HCT116 (cell line): Measurements from ENCODE around the gene C16orf95. TPM values are rescaled to one million over a fixed set of nuclear protein-coding genes. Genes with fewer than 3 reads are reported as not detected.

Source experiments
- ATAC-seq: fragments of 200-7000 bp; cut with Tn5 transposase; 2 replicates; pipeline ENCODE4 v1.9.1; 2020; ENCODE audit warnings: mild to moderate bottlenecking, moderate library complexity
- Bru-seq: library from RNA; stranded (reverse); fragments of 400-500 nt; gene quantifications from one replicate; lab custom pipeline; 2021; lab: Mats Ljungman, UMichigan
- BruChase-seq, 2 experiments: library from RNA; stranded (reverse); fragments of 400-500 nt; gene quantifications; one replicate each; lab custom pipeline; 2021; lab: Mats Ljungman, UMichigan
- BruUV-seq: library from RNA; stranded (reverse); fragments of 400-500 nt; replicated peaks from 2 replicates; lab custom pipeline; 2021; lab: Mats Ljungman, UMichigan
- CTCF ChIA-PET: fragments of 300-600 bp; sonication (Branson Sonifier 250); formaldehyde crosslinking; loops from one replicate; lab custom pipeline; 2021; ENCODE audit warnings: antibody characterized with exemption; lab: Charles Lee
- POLR2A ChIA-PET: fragments of 300-600, 350-600 bp; sonication (Branson Sonifier 250); formaldehyde crosslinking; loops from one replicate; lab custom pipeline; 2021; ENCODE audit warnings: antibody characterized with exemption; lab: Charles Lee
- RAD21 ChIA-PET, 2 experiments: fragments of 300-600 bp; sonication (Branson Sonifier 250); formaldehyde crosslinking; loops; one replicate each; lab custom pipeline; 2023; ENCODE audit warnings: low total read pairs in 2 of 2; ENCODE audit not compliant: uncharacterized antibody in 2 of 2, unreplicated experiment in 2 of 2, low non-redundant PET in 1 of 2; lab: Charles Lee
- DNase-seq: peaks from one replicate; pipeline ENCODE4 v3.0.0-alpha.2; 2010; ENCODE audit warnings: low read depth, low spot score
- H2AFZ ChIP-seq: fragments of 200-600 bp; shearing (Covaris generic), sonication (generic); 2 replicates; pipeline ENCODE4 v1.6.1; 2017; ENCODE audit warnings: low read depth, mixed run types, mixed read lengths, antibody characterized with exemption, low read length; ENCODE audit not compliant: poor library complexity, severe bottlenecking
- H3K27ac ChIP-seq: 2 replicates; pipeline ENCODE4 v1.5.1; 2012; ENCODE audit warnings: low read depth, low read length
- H3K27me3 ChIP-seq: fragments of 200-600 bp; sonication (generic); 2 replicates; pipeline ENCODE4 v1.6.1; 2016; ENCODE audit warnings: mixed run types, low read length, mixed read lengths; ENCODE audit not compliant: insufficient read depth
- H3K36me3 ChIP-seq, 2 experiments: fragments of 200-500 bp in 1 of 2; fragments of 200-600 bp in 1 of 2; sonication (Bioruptor generic) in 1 of 2; sonication (generic) in 1 of 2; 2 replicates each; pipeline versions ENCODE4 v1.5.1 to v1.6.1; 2014 to 2016; ENCODE audit warnings: low read length in 2 of 2, inconsistent platforms in 1 of 2, mixed read lengths in 1 of 2, mixed run types in 1 of 2; ENCODE audit not compliant: insufficient read depth in 2 of 2, control insufficient read depth in 1 of 2
- H3K4me1 ChIP-seq, 2 experiments: fragments of 200-600 bp in 1 of 2; sonication (generic) in 1 of 2; 2 replicates each; pipeline versions ENCODE4 v1.5.1 to v1.6.1; 2012 to 2017; ENCODE audit warnings: low read length in 2 of 2, inconsistent platforms in 1 of 2, mild to moderate bottlenecking in 1 of 2, mixed read lengths in 1 of 2, mixed run types in 1 of 2, moderate library complexity in 1 of 2; ENCODE audit not compliant: insufficient read depth in 2 of 2, control insufficient read depth in 1 of 2
- H3K4me2 ChIP-seq: fragments of 200-600 bp; sonication (generic); 2 replicates; pipeline ENCODE4 v1.6.1; 2017; ENCODE audit warnings: mixed run types, low read length, mixed read lengths
- H3K4me3 ChIP-seq, 2 experiments: fragments of 200-600 bp in 1 of 2; sonication (generic) in 1 of 2; replicated peaks in 1 of 2; 2 replicates each; pipeline ENCODE4 v1.5.1; 2011 to 2016; ENCODE audit warnings: low read length in 2 of 2, control low read depth in 1 of 2, low read depth in 1 of 2, mild to moderate bottlenecking in 1 of 2, mixed read lengths in 1 of 2, mixed run types in 1 of 2
- H3K79me2 ChIP-seq: fragments of 200-600 bp; sonication (generic); 2 replicates; pipeline ENCODE4 v1.6.1; 2017; ENCODE audit warnings: mild to moderate bottlenecking, mixed run types, low read length, moderate library complexity, mixed read lengths; ENCODE audit not compliant: insufficient read depth
- H3K9ac ChIP-seq: fragments of 200-600 bp; sonication (generic); 2 replicates; pipeline ENCODE4 v1.6.1; 2016; ENCODE audit warnings: low read length, mixed read lengths
- H3K9me2 ChIP-seq: fragments of 200-600 bp; sonication (generic), shearing (Covaris generic); 2 replicates; pipeline ENCODE4 v1.6.1; 2017; ENCODE audit warnings: mixed run types, mild to moderate bottlenecking, moderate library complexity; ENCODE audit not compliant: insufficient read depth
- H3K9me3 ChIP-seq, 2 experiments: fragments of 200-500 bp in 1 of 2; fragments of 200-600 bp in 1 of 2; sonication (Bioruptor generic) in 1 of 2; sonication (generic) in 1 of 2; 2 replicates each; pipeline ENCODE4 v1.6.1; 2014 to 2017; ENCODE audit warnings: low read length in 2 of 2, mixed read lengths in 2 of 2, inconsistent platforms in 1 of 2, low read depth in 1 of 2, mild to moderate bottlenecking in 1 of 2, mixed run types in 1 of 2, moderate library complexity in 1 of 2; ENCODE audit not compliant: control insufficient read depth in 1 of 2, insufficient read depth in 1 of 2
- H4K20me1 ChIP-seq: fragments of 200-600 bp; sonication (generic), shearing (Covaris generic); 2 replicates; pipeline ENCODE4 v1.6.1; 2017; ENCODE audit warnings: mixed run types, mild to moderate bottlenecking, moderate library complexity; ENCODE audit not compliant: insufficient read depth
- CBX3 ChIP-seq: IDR thresholded peaks from 2 replicates; pipeline ENCODE4 v1.6.1; 2012; ENCODE audit warnings: low read depth
- EGR1 ChIP-seq: IDR thresholded peaks from 2 replicates; pipeline ENCODE4 v1.6.1; 2012; ENCODE audit warnings: low read depth
- EZH2phosphoT487 ChIP-seq: fragments of 200-600 bp; IDR thresholded peaks from 2 replicates; pipeline ENCODE4 v1.6.1; 2018; ENCODE audit warnings: antibody characterized with exemption, borderline replicate concordance
- FOSL1 ChIP-seq: IDR thresholded peaks from 2 replicates; pipeline ENCODE4 v1.6.1; 2012; ENCODE audit warnings: low read depth
- POLR2A ChIP-seq: IDR thresholded peaks from 2 replicates; pipeline ENCODE4 v1.7.0; 2011; ENCODE audit warnings: borderline replicate concordance; ENCODE audit not compliant: insufficient read depth, insufficient read length; ENCODE audit errors: extremely low read depth
- POLR2AphosphoS5 ChIP-seq: IDR thresholded peaks from 2 replicates; pipeline ENCODE4 v1.6.1; 2011; ENCODE audit warnings: mild to moderate bottlenecking, low read depth, low read length, moderate library complexity
- SIN3A ChIP-seq: IDR thresholded peaks from 2 replicates; pipeline ENCODE4 v1.6.1; 2012; ENCODE audit warnings: low read depth
- YY1 ChIP-seq: IDR thresholded peaks from 2 replicates; pipeline ENCODE4 v1.6.1; 2011; ENCODE audit warnings: low read length, low read depth, moderate library complexity, mild to moderate bottlenecking; ENCODE audit not compliant: insufficient replicate concordance; ENCODE audit errors: extremely low read depth
- ZFX ChIP-seq: fragments of 450-650 bp; IDR thresholded peaks from 2 replicates; pipeline ENCODE4 v1.6.1; 2017
- intact Hi-C: fragments of 100-400 bp; cut with micrococcal nuclease; formaldehyde crosslinking; loops from 2 replicates; pipeline ENCODE4 v1.10.0; 2022
- long read RNA-seq: library from polyadenylated mRNA; unstranded; transcript quantifications from one replicate; pipeline ENCODE4 v2.0.0, GENCODE V29; 2021; ENCODE audit not compliant: unreplicated experiment
- polyA plus RNA-seq: library from polyadenylated mRNA; unstranded; fragments of >200 nt; gene quantifications from 2 replicates; pipeline ENCODE4 v1.2.1, GENCODE V29; 2012; ENCODE audit warnings: missing spikeins
- total RNA-seq: library from RNA; stranded (reverse); gene quantifications from one replicate; pipeline ENCODE4 v1.2.1, GENCODE V29; 2021; ENCODE audit not compliant: unreplicated experiment
- TF ChIP-seq, protein P1 (sequence below): IDR thresholded peaks from 2 replicates; pipeline ENCODE4 v1.6.1; 2012
- TF ChIP-seq, protein P2 (sequence below), 3 experiments: fragments of 200-600 bp in 1 of 3; sonication (generic) in 1 of 3; IDR thresholded peaks in 2 of 3; conservative IDR thresholded peaks in 1 of 3; 2 replicates each; pipeline ENCODE4 v1.5.1; 2012 to 2017; ENCODE audit warnings: low read depth in 2 of 3, low read length in 2 of 3, antibody characterized with exemption in 1 of 3, borderline replicate concordance in 1 of 3, control low read depth in 1 of 3, mild to moderate bottlenecking in 1 of 3, mixed read lengths in 1 of 3, mixed run types in 1 of 3, moderate library complexity in 1 of 3; ENCODE audit not compliant: insufficient read depth in 1 of 3

Gene C16orf95, protein sequence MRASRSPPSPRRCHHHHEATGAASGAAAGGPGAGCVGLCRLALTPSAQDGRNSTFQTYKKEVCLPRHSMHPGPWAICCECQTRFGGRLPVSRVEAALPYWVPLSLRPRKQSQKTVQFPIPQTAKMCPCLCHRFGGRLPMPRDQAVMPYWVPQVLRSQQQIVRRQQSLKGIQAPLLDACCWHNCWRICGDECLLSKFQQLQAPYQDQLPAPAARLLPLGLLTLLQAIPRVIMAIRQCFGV
- total RNA-seq (12.2 TPM), Bru-seq, nascent RNA (percentile 77 among the genes with signal in this experiment), BruChase-seq, experiment 1, labeled RNA remaining after a 6-hour chase (percentile 74 among the genes with signal in this experiment), BruChase-seq, experiment 2, labeled RNA remaining after a 2-hour chase (percentile 73 among the genes with signal in this experiment)
- 12.3 and 13.2 TPM in 2 replicates for polyA plus RNA-seq
- long read RNA-seq, partial matches to known transcripts, result 0 of 8 reads
- long read RNA-seq, other reads (novel, unspliced or antisense), result 1 of 8 reads

DNA sequence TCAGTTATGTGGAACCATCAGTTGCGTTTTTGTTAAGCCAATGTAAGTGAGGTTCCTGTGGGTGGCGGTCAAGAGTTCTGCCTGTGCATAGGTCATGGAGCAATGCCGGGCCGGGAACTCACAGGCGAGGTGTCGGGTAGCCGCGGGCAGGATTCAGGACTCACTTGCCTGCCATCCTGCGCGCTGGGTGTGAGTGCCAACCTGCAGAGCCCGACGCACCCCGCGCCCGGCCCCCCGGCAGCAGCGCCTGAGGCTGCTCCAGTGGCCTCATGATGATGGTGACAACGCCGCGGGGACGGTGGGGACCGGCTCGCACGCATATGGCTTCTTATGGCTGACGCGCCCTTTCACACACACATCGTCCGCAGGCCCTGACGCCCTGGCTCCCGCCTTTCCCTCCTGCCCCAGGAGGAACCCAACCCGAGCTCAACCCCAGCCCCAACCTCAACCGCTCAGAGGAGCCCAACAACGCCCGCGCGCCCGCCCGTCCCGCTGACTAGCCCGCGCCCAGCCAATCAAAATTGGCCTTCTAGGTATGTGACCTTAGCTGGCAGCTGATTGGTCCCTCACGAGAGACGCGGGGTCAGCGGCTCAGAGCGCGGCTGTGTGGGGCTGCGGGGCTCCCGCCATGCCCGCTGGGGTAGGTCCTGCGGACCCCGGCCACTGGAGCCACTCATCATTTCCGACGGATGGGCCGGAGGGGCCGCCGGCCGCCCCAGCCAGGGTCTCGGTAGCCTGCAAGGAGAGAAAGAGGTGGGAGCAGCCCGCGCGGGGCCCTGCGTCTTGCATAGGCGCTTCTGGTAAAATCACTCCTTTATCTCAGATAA lies at the start of gene C16orf95:
Gene C16orf95, minus strand, starts transcription at position 470 of the 827 bp plus-strand sequence. Its CDS starts 150 bp downstream, at position 320.
- TF ChIP-seq, protein P1, sequence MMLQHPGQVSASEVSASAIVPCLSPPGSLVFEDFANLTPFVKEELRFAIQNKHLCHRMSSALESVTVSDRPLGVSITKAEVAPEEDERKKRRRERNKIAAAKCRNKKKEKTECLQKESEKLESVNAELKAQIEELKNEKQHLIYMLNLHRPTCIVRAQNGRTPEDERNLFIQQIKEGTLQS, result no peak
- TF ChIP-seq SIN3A (no peak), EZH2phosphoT487 (no peak), YY1 (peak; percentile 67), CBX3 (no peak), ZFX (peak; percentile 93; the same call in 1 of the 2 replicates), POLR2AphosphoS5 (peak; percentile 93), POLR2A (peak; percentile 92), EGR1 (no peak), FOSL1 (no peak)
- TF ChIP-seq, protein P2, sequence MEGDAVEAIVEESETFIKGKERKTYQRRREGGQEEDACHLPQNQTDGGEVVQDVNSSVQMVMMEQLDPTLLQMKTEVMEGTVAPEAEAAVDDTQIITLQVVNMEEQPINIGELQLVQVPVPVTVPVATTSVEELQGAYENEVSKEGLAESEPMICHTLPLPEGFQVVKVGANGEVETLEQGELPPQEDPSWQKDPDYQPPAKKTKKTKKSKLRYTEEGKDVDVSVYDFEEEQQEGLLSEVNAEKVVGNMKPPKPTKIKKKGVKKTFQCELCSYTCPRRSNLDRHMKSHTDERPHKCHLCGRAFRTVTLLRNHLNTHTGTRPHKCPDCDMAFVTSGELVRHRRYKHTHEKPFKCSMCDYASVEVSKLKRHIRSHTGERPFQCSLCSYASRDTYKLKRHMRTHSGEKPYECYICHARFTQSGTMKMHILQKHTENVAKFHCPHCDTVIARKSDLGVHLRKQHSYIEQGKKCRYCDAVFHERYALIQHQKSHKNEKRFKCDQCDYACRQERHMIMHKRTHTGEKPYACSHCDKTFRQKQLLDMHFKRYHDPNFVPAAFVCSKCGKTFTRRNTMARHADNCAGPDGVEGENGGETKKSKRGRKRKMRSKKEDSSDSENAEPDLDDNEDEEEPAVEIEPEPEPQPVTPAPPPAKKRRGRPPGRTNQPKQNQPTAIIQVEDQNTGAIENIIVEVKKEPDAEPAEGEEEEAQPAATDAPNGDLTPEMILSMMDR (IDR thresholded peaks at IDR 0.05 in 2 of 3, conservative IDR thresholded peaks at IDR 0.05 in 1 of 3; ENCODE audit: borderline replicate concordance in 1 of 3, insufficient read depth in 1 of 3, low read depth in 2 of 3, low read length in 2 of 3), result peak in 2 of 3 experiments; percentile 75 to 78; a peak in 4 of 6 replicates
- no peaks in the 10 kb centered on the region for H3K27me3 ChIP-seq
- H3K9me2 ChIP-seq, result no peaks in the 10 kb centered on the region
- ATAC-seq (peak; percentile 88), DNase-seq (peak; percentile 92)
- peaks cover 0 to 4% of the 10 kb centered on the region in 2 experiments; a peak in 1 of 4 replicates for H3K36me3 ChIP-seq
- CTCF ChIA-PET, result interaction anchor here (0.7 to 2.5 kb wide), 5 partner anchors 19 to 319 kb away, joined by 3 to 12 read pairs (median 3); partner anchors contain the start of gene FBXO31
- peak within 1 kb of the TSS; percentile 96 for H3K9ac ChIP-seq
- H3K4me2 ChIP-seq, result peak within 1 kb of the TSS; percentile 77
- BruUV-seq, result TSS peak; percentile 87
- peaks cover 19% of the 10 kb centered on the region for H3K79me2 ChIP-seq
- intact Hi-C loops, result loop anchor here (2.0 to 5.0 kb wide), 2 partner anchors 65 to 320 kb away; partner anchors contain the start of gene FBXO31
- peaks cover 11 to 23% of the 10 kb centered on the region in 2 experiments; a peak in 3 of 4 replicates for H3K4me1 ChIP-seq
- peak within 1 kb of the TSS; percentile 3 for H2AFZ ChIP-seq
- POLR2A ChIA-PET, result interaction anchor here (0.7 to 1.5 kb wide), 5 partner anchors 47 to 552 kb away, joined by 3 to 8 read pairs (median 4); partner anchors contain the start of genes FBXO31 and SLC7A5
- H3K4me3 ChIP-seq, result peak within 1 kb of the TSS; percentile 73 to 99
- H3K9me3 ChIP-seq, result no peaks in the 10 kb centered on the region
- RAD21 ChIA-PET, result no interaction called here
- H3K27ac ChIP-seq, result peak within 1 kb of the TSS; percentile 87
- H4K20me1 ChIP-seq, result no peaks in the 10 kb centered on the region
